Embryonic facial prominence (tissue), 1 donor: ENCODE data around the gene RNPEPL1.

Experiments used
- DNase-seq: peaks from one replicate; pipeline ENCODE4 v3.0.0-alpha.2; 2016; ENCODE audit errors: extremely low spot score

The RNPEPL1 gene

GRCh38 chr2:240591784-240592183, 23.5 kb downstream of the RNPEPL1 start:
- DNase-seq, result no peak

- DNase-seq, result no peak
These were observed 24.9 kb downstream of the RNPEPL1 start for GRCh38 chr2:240593026-240593702.

GRCh38 chr2:240593703-240594451, 25.6 kb downstream of the RNPEPL1 start:
- no peak for DNase-seq

- DNase-seq, result no peak
These were observed 26.5 kb downstream of the RNPEPL1 start for GRCh38 chr2:240594511-240595380.

GRCh38 chr2:240595381-240596079, 27.2 kb downstream of the RNPEPL1 start:
- DNase-seq, result no peak

- DNase-seq, result no peak
These were observed 27.8 kb downstream of the RNPEPL1 start for GRCh38 chr2:240596080-240596460.

- DNase-seq, result no peak
These were observed 28.2 kb downstream of the RNPEPL1 start for GRCh38 chr2:240596491-240596931.

GRCh38 chr2:240597054-240597418, 28.8 kb downstream of the RNPEPL1 start:
- no peak for DNase-seq

GRCh38 chr2:240597419-240598181, 29.3 kb downstream of the RNPEPL1 start:
- no peak for DNase-seq

- no peak for DNase-seq
These were observed 30.1 kb downstream of the RNPEPL1 start for GRCh38 chr2:240598311-240598911.

- no peak for DNase-seq
These were observed 30.9 kb downstream of the RNPEPL1 start for GRCh38 chr2:240599141-240599583.

GRCh38 chr2:240600451-240600961, 32.2 kb downstream of the RNPEPL1 start:
- DNase-seq, result no peak

GRCh38 chr2:240601061-240601830, 33.0 kb downstream of the RNPEPL1 start:
- no peak for DNase-seq

GRCh38 chr2:240601831-240602160, 33.5 kb downstream of the RNPEPL1 start:
- DNase-seq, result no peak

- DNase-seq, result no peak
These were observed 34.2 kb downstream of the RNPEPL1 start for GRCh38 chr2:240602266-240603050.

GRCh38 chr2:240603081-240603835, 35.0 kb downstream of the RNPEPL1 start:
- DNase-seq, result no peak

GRCh38 chr2:240603846-240604245, 35.6 kb downstream of the RNPEPL1 start:
- DNase-seq, result no peak

GRCh38 chr2:240604291-240604938, 36.1 kb downstream of the RNPEPL1 start:
- DNase-seq, result no peak
